Astrocyte of the cerebellum (primary cell): Measurements from ENCODE around the gene UHRF2.
"Not testable (repeated sequence)": the region's sequence is repeated elsewhere in the genome, so short reads cannot be mapped to it uniquely, and the experiment has no call there.

Experiments used
- DNase-seq: peaks from one replicate; pipeline ENCODE4 v3.0.0-alpha.2; 2011; ENCODE audit warnings: low read depth
- H3K4me3 ChIP-seq: 2 replicates; pipeline ENCODE4 v1.5.1; 2011; ENCODE audit warnings: mild to moderate bottlenecking, low read depth, low read length, moderate library complexity
- CTCF ChIP-seq: IDR thresholded peaks from 2 replicates; pipeline ENCODE4 v1.5.1; 2012; ENCODE audit warnings: low read length, low read depth, moderate library complexity, mild to moderate bottlenecking; ENCODE audit errors: missing control alignments
- in situ Hi-C: cut with HindIII; loops from 2 replicates; pipeline ENCODE4 v1.10.0; 2017; ENCODE audit warnings: low sequenced_read_pairs

UHRF2 gene

GRCh38 chr9:6450641-6451375 is 37.8 kb downstream of the UHRF2 start:
- DNase-seq: no peak
- in situ Hi-C loops: no loop called here
- TF ChIP-seq CTCF: no peak
- no peak overlapping the region for H3K4me3 ChIP-seq

- H3K4me3 ChIP-seq, in situ Hi-C loops, DNase-seq: not testable (repeated sequence)
Observed at GRCh38 chr9:6455292-6455691, 42.3 kb downstream of the UHRF2 start.

GRCh38 chr9:6458704-6459103 is 45.7 kb downstream of the UHRF2 start:
- DNase-seq, H3K4me3 ChIP-seq, in situ Hi-C loops: not testable (repeated sequence)

GRCh38 chr9:6459718-6460117 is 46.7 kb downstream of the UHRF2 start:
- in situ Hi-C loops: no loop called here
- DNase-seq: no peak
- no peak for TF ChIP-seq CTCF
- H3K4me3 ChIP-seq: no peak overlapping the region

- TF ChIP-seq CTCF: no peak
- no peak for DNase-seq
- in situ Hi-C loops: no loop called here
- no peak overlapping the region for H3K4me3 ChIP-seq
Observed at GRCh38 chr9:6460189-6460768, 47.3 kb downstream of the UHRF2 start.

- H3K4me3 ChIP-seq: no peak overlapping the region
- no peak for TF ChIP-seq CTCF
- in situ Hi-C loops: no loop called here
- DNase-seq: no peak
Observed at GRCh38 chr9:6461619-6462018, 48.6 kb downstream of the UHRF2 start.

- DNase-seq: no peak
- TF ChIP-seq CTCF: no peak
- in situ Hi-C loops: no loop called here
- H3K4me3 ChIP-seq: no peak overlapping the region
Observed at GRCh38 chr9:6467006-6467625, 54.1 kb downstream of the UHRF2 start.
